GM18505 (cell line): ENCODE data around the gene PNMT.

Source experiments
- ATAC-seq: cut with Tn5 transposase; IDR thresholded peaks from one replicate; pipeline ENCODE4 v1.9.1; 2021; ENCODE audit not compliant: unreplicated experiment
- POLR2A ChIP-seq: IDR thresholded peaks from 4 replicates; pipeline ENCODE4 v1.6.1; 2011; ENCODE audit warnings: borderline replicate concordance; ENCODE audit not compliant: insufficient read depth, insufficient read length; ENCODE audit errors: extremely low read depth

Gene PNMT

GRCh38 chr17:39717660-39718059 lies 49.4 kb downstream of the PNMT start:
- TF ChIP-seq POLR2A = no peak
- no peak for ATAC-seq

- TF ChIP-seq POLR2A = no peak
- ATAC-seq = no peak
Observed at GRCh38 chr17:39719563-39720355, 51.5 kb downstream of the PNMT start.
